Spleen (tissue), 11 donors: ENCODE results near the gene SPATA7. TPM values are rescaled to one million over a fixed set of nuclear protein-coding genes. Genes with fewer than 3 reads are reported as not detected.

Experiments used
- DNase-seq: peaks from one replicate; pipeline ENCODE4 v3.0.0-alpha.2; 2020
- H3K27ac ChIP-seq, 8 donors: fragments of 200-600 bp; sonication (generic) in 7 of 8; 1 replicate in 4 of 8; 2 replicates in 4 of 8; pipeline versions ENCODE4 v1.5.0 to v1.8.0; 2016 to 2021; ENCODE audit warnings: inconsistent platforms in 4 of 8, mild to moderate bottlenecking in 4 of 8, moderate library complexity in 1 of 8
- H3K27me3 ChIP-seq, 7 donors: fragments of 200-600 bp; sonication (generic) in 6 of 7; replicated peaks in 1 of 7; 1 replicate in 4 of 7; 2 replicates in 3 of 7; pipeline versions ENCODE4 v1.5.0 to v1.8.0; 2016 to 2021; ENCODE audit warnings: inconsistent platforms in 3 of 7, mild to moderate bottlenecking in 1 of 7
- H3K36me3 ChIP-seq, 6 donors: fragments of 200-600 bp; sonication (generic) in 5 of 6; 1 replicate in 4 of 6; 2 replicates in 2 of 6; pipeline versions ENCODE4 v1.5.0 to v1.8.0; 2016 to 2021; ENCODE audit warnings: inconsistent platforms in 2 of 6
- H3K4me1 ChIP-seq, 6 donors: fragments of 200-600 bp; sonication (generic) in 5 of 6; 1 replicate in 3 of 6; 2 replicates in 3 of 6; pipeline versions ENCODE4 v1.5.0 to v1.8.0; 2016 to 2021; ENCODE audit warnings: inconsistent platforms in 3 of 6
- H3K4me3 ChIP-seq, 8 donors: fragments of 200-600 bp; sonication (generic) in 7 of 8; 1 replicate in 4 of 8; 2 replicates in 4 of 8; pipeline versions ENCODE4 v1.5.0 to v1.8.0; 2016 to 2021; ENCODE audit warnings: inconsistent platforms in 4 of 8, mild to moderate bottlenecking in 4 of 8, moderate library complexity in 2 of 8
- H3K9me3 ChIP-seq, 8 donors: fragments of 200-600 bp; sonication (generic) in 7 of 8; 1 replicate in 4 of 8; 2 replicates in 4 of 8; pipeline versions ENCODE4 v1.5.0 to v1.8.0; 2016 to 2021; ENCODE audit warnings: inconsistent platforms in 4 of 8
- CTCF ChIP-seq, 11 experiments: fragments of 200-600 bp in 7 of 11; fragments of 450-650 bp in 4 of 11; sonication (generic) in 4 of 11; IDR thresholded peaks in 8 of 11; conservative IDR thresholded peaks in 3 of 11; 1 replicate in 7 of 11; 2 replicates in 4 of 11; pipeline versions ENCODE4 v1.4.0 to v1.8.0; 2016 to 2021; ENCODE audit warnings: antibody characterized with exemption in 11 of 11, inconsistent platforms in 4 of 11, mild to moderate bottlenecking in 1 of 11
- POLR2A ChIP-seq, 3 donors: fragments of 450-650 bp; IDR thresholded peaks; one replicate each; pipeline ENCODE4 v1.5.1; 2017; ENCODE audit warnings: antibody characterized with exemption in 3 of 3, mild to moderate bottlenecking in 1 of 3
- POLR2AphosphoS5 ChIP-seq, 3 donors: sonication (generic); formaldehyde crosslinking; IDR thresholded peaks; one replicate each; pipeline ENCODE4 v1.5.1; 2017; ENCODE audit warnings: antibody characterized with exemption in 3 of 3
- whole genome bisulfite sequencing, 5 donors: extraction: QIAGEN DNeasy Blood & Tissue Kit in 3 of 5; methylation state at CpG; one replicate each; pipeline versions ENCODE4 v1.1.5 to v1.1.7; 2013 to 2018; 5-methylcytosine and 5-hydroxymethylcytosine counted together
- intact Hi-C: fragments of 100-400 bp; cut with DNase I; formaldehyde crosslinking; loops from one replicate; pipeline ENCODE4 v1.15.0; 2023; ENCODE audit warnings: low total_unique reads
- polyA plus RNA-seq, 3 donors: library from polyadenylated mRNA; stranded (reverse); fragments of 200-250 nt; gene quantifications; one replicate each; pipeline ENCODE4 v1.2.1, GENCODE V29; 2013
- total RNA-seq, 7 donors: library from RNA; depleted of rRNA in 3 of 7; stranded (reverse); fragments of >200 nt in 3 of 7; fragmentation: NEBNext Ultra II Directional in 4 of 7; extraction: Animal tissue kit (Norgen Biotek cat#: 25700) in 4 of 7; gene quantifications; one replicate each; pipeline versions ENCODE4 v1.1.0 to v1.2.1, GENCODE V29; 2016 to 2021
- donor health status: healthy with polysubstance abuse.
- donor health status: DM: no; HTN: no; CAD: no; lungs with moderate emphysema.
- donor health status: DM: no; HTN: no; CAD: no.
- donor health status: Bipolar disorder and iron deficiency.
- donor health status: healthy.
- donor health status: DM: no; HTN: no; CAD: no.
- donor health status: DM: yes; HTN: yes; CAD: no.

The SPATA7 gene
- total and polyA plus RNA-seq, 10 donors: 2.8 to 18.7 (median 6.3) TPM

GRCh38 chr14:88411039-88411438 lies 25.6 kb downstream of the SPATA7 start:
- no peak for DNase-seq
- 86 to 98% (median 92%) methylated on average over 5 of the region's 5 CpGs for WGBS, 5 donors

GRCh38 chr14:88417594-88417993 lies 32.1 kb downstream of the SPATA7 start:
- H3K27ac ChIP-seq: no peak overlapping the region
- intact Hi-C loops: no loop called here
- no peak for DNase-seq
- H3K4me3 ChIP-seq: no peak overlapping the region
- peaks cover 2 to 59% (median 51%) of the 10 kb centered on the region in 8 donors for H3K9me3 ChIP-seq
- H3K4me1 ChIP-seq: no peaks in the 10 kb centered on the region
- peaks cover 0 to 52% (median 21%) of the 10 kb centered on the region in 6 donors for H3K36me3 ChIP-seq
- TF ChIP-seq POLR2A (IDR thresholded peaks at IDR 0.05) (no peak), CTCF (IDR thresholded peaks at IDR 0.05 in 8 of 11, conservative IDR thresholded peaks at IDR 0.05 in 3 of 11) (no peak)
- H3K27me3 ChIP-seq: no peaks in the 10 kb centered on the region

More at GRCh38 chr14:88411039-88411438, 25.6 kb downstream of the SPATA7 start:
- Histone ChIP-seq H3K27me3 (no peaks in the 10 kb centered on the region), H3K9me3 (peaks cover 2 to 54% (median 40%) of the 10 kb centered on the region in 8 donors), H3K36me3 (peaks cover 0 to 25% (median 3%) of the 10 kb centered on the region in 6 donors), H3K4me3 (no peak overlapping the region), H3K27ac (no peak overlapping the region), H3K4me1 (no peaks in the 10 kb centered on the region)
- TF ChIP-seq POLR2AphosphoS5 (IDR thresholded peaks at IDR 0.05) (no peak), CTCF (IDR thresholded peaks at IDR 0.05 in 8 of 11, conservative IDR thresholded peaks at IDR 0.05 in 3 of 11) (no peak), POLR2A (IDR thresholded peaks at IDR 0.05) (no peak)
- intact Hi-C loops: no loop called here

- no peak overlapping the region for H3K4me3 ChIP-seq
These were observed 34.7 kb downstream of the SPATA7 start for GRCh38 chr14:88420187-88420586.

GRCh38 chr14:88421286-88421685 lies 35.8 kb downstream of the SPATA7 start:
- H3K4me3 ChIP-seq: no peak overlapping the region

More at GRCh38 chr14:88420187-88420586, 34.7 kb downstream of the SPATA7 start:
- intact Hi-C loops: no loop called here
- Histone ChIP-seq H3K9me3 (peaks cover 2 to 38% (median 37%) of the 10 kb centered on the region in 8 donors), H3K4me1 (no peaks in the 10 kb centered on the region), H3K27ac (no peak overlapping the region), H3K36me3 (peaks cover 0 to 52% (median 21%) of the 10 kb centered on the region in 6 donors), H3K27me3 (no peaks in the 10 kb centered on the region)
- DNase-seq: no peak
- WGBS, 5 donors: 89 to 99% (median 93%) methylated on average over 3 of the region's 3 CpGs
- no peak for TF ChIP-seq POLR2AphosphoS5 (IDR thresholded peaks at IDR 0.05)
- no peak for TF ChIP-seq POLR2A (IDR thresholded peaks at IDR 0.05)
- TF ChIP-seq CTCF (IDR thresholded peaks at IDR 0.05 in 8 of 11, conservative IDR thresholded peaks at IDR 0.05 in 3 of 11): no peak

GRCh38 chr14:88422047-88422446 lies 36.6 kb downstream of the SPATA7 start:
- DNase-seq: no peak
- H3K4me3 ChIP-seq: no peak overlapping the region
- H3K27me3 ChIP-seq: no peaks in the 10 kb centered on the region
- peaks cover 0 to 19% (median 18%) of the 10 kb centered on the region in 8 donors for H3K9me3 ChIP-seq
- H3K27ac ChIP-seq: no peak overlapping the region
- TF ChIP-seq POLR2A (IDR thresholded peaks at IDR 0.05) (no peak), CTCF (IDR thresholded peaks at IDR 0.05 in 8 of 11, conservative IDR thresholded peaks at IDR 0.05 in 3 of 11) (no peak), POLR2AphosphoS5 (IDR thresholded peaks at IDR 0.05) (no peak)
- peaks cover 0 to 43% (median 16%) of the 10 kb centered on the region in 6 donors for H3K36me3 ChIP-seq
- no peaks in the 10 kb centered on the region for H3K4me1 ChIP-seq
- intact Hi-C loops: no loop called here

More at GRCh38 chr14:88421286-88421685, 35.8 kb downstream of the SPATA7 start:
- Histone ChIP-seq H3K27me3 (no peaks in the 10 kb centered on the region), H3K27ac (no peak overlapping the region), H3K36me3 (peaks cover 0 to 46% (median 18%) of the 10 kb centered on the region in 6 donors), H3K4me1 (no peaks in the 10 kb centered on the region), H3K9me3 (peaks cover 0 to 27% (median 26%) of the 10 kb centered on the region in 8 donors)
- no peak for DNase-seq
- no peak for TF ChIP-seq POLR2A (IDR thresholded peaks at IDR 0.05)
- intact Hi-C loops: no loop called here
- 86 to 96% (median 93%) methylated on average over 4 of the region's 4 CpGs for WGBS, 5 donors
